Panc1 (cell line): Measurements from ENCODE around the gene GFAP. TPM values are rescaled to one million over a fixed set of nuclear protein-coding genes. Genes with fewer than 3 reads are reported as not detected.

Experiments
- ATAC-seq: fragments of 200-7000 bp; cut with Tn5 transposase; 2 replicates; pipeline ENCODE4 v1.9.1; 2020; ENCODE audit warnings: mild to moderate bottlenecking, moderate library complexity
- BruUV-seq: library from RNA; stranded (reverse); fragments of 400-500 nt; replicated peaks from 2 replicates; lab custom pipeline; 2021; lab: Mats Ljungman, UMichigan
- CTCF ChIA-PET: fragments of 300-600 bp; sonication (Branson Sonifier 250); formaldehyde crosslinking; loops from one replicate; lab custom pipeline; 2022; ENCODE audit warnings: antibody characterized with exemption; lab: Charles Lee
- POLR2A ChIA-PET: fragments of 300-600 bp; sonication (Branson Sonifier 250); formaldehyde crosslinking; loops from one replicate; lab custom pipeline; 2022; ENCODE audit warnings: antibody characterized with exemption; lab: Charles Lee
- DNase-seq: peaks from one replicate; pipeline ENCODE4 v3.0.0-alpha.2; 2010; ENCODE audit warnings: low read depth, low spot score
- H3K27ac ChIP-seq: 2 replicates; pipeline ENCODE4 v1.5.1; 2011; ENCODE audit warnings: mild to moderate bottlenecking, low read length, inconsistent platforms
- H3K27me3 ChIP-seq: fragments of 200-500 bp; sonication (Bioruptor generic); 2 replicates; pipeline ENCODE4 v1.6.0; 2014; ENCODE audit warnings: low read length, inconsistent platforms; ENCODE audit not compliant: control insufficient read depth, insufficient read depth
- H3K36me3 ChIP-seq: fragments of 200-500 bp; sonication (Bioruptor generic); 2 replicates; pipeline ENCODE4 v1.5.1; 2014; ENCODE audit warnings: inconsistent platforms, mild to moderate bottlenecking, low read length, moderate library complexity; ENCODE audit not compliant: control insufficient read depth, insufficient read depth
- H3K4me1 ChIP-seq: 2 replicates; pipeline ENCODE4 v1.5.1; 2011; ENCODE audit warnings: inconsistent platforms, mild to moderate bottlenecking, low read length, moderate library complexity; ENCODE audit not compliant: control insufficient read depth, insufficient read depth
- H3K4me3 ChIP-seq, 2 experiments: 2 replicates each; pipeline ENCODE4 v1.5.1; 2011 to 2012; ENCODE audit warnings: low read depth in 2 of 2, low read length in 2 of 2, mild to moderate bottlenecking in 2 of 2, inconsistent platforms in 1 of 2, moderate library complexity in 1 of 2
- H3K9me3 ChIP-seq: fragments of 200-500 bp; sonication (Bioruptor generic); 2 replicates; pipeline ENCODE4 v1.5.1; 2014; ENCODE audit warnings: low read depth, mild to moderate bottlenecking, inconsistent platforms, low read length, moderate library complexity; ENCODE audit not compliant: control insufficient read depth, insufficient read depth
- POLR2AphosphoS5 ChIP-seq: IDR thresholded peaks from 2 replicates; pipeline ENCODE4 v1.6.1; 2012; ENCODE audit warnings: mild to moderate bottlenecking, low read depth, low read length, moderate library complexity
- SIN3A ChIP-seq: IDR thresholded peaks from 2 replicates; pipeline ENCODE4 v1.6.1; 2012; ENCODE audit warnings: low read depth, mild to moderate bottlenecking, low read length, moderate library complexity, borderline replicate concordance; ENCODE audit not compliant: insufficient read depth
- TCF7L2 ChIP-seq: IDR thresholded peaks from 2 replicates; pipeline ENCODE4 v1.6.1; 2011; ENCODE audit warnings: mild to moderate bottlenecking, low read depth, low read length, inconsistent platforms
- in situ Hi-C: cut with HindIII; loops from 2 replicates; pipeline ENCODE4 v1.10.0; 2016; ENCODE audit warnings: low sequenced_read_pairs, low pct_unique_long_range_greater_than_20kb
- intact Hi-C: fragments of 100-400 bp; cut with micrococcal nuclease; formaldehyde crosslinking; loops from one replicate; pipeline ENCODE4 v1.10.0; 2022; ENCODE audit not compliant: unreplicated experiment
- total RNA-seq: library from RNA; stranded (reverse); gene quantifications from one replicate; pipeline ENCODE4 v1.2.1, GENCODE V29; 2021; ENCODE audit not compliant: unreplicated experiment
- TF ChIP-seq, protein P1 (sequence below), 2 experiments: IDR thresholded peaks; 2 replicates each; pipeline ENCODE4 v1.6.1; 2011 to 2012; ENCODE audit warnings: low read depth in 2 of 2, control low read depth in 1 of 2, low read length in 1 of 2, mild to moderate bottlenecking in 1 of 2, moderate library complexity in 1 of 2; ENCODE audit not compliant: insufficient read depth in 1 of 2
- TF ChIP-seq, protein P2 (sequence below): fragments of 450-650 bp; IDR thresholded peaks from 2 replicates; pipeline ENCODE4 v1.5.1; 2017; ENCODE audit warnings: mild to moderate bottlenecking

GFAP gene
- total RNA-seq, 1 experiment from 2014 or later, result not detected

- no TSS peak for BruUV-seq
- no peaks in the 10 kb centered on the region for H3K4me1 ChIP-seq
- ChIA-PET CTCF (no interaction called here), POLR2A (no interaction called here)
- in situ Hi-C loops (no loop called here), intact Hi-C loops (loop anchor here (5.0 kb wide), 1 partner anchor 91 kb away; no protein-coding TSS in a partner anchor)
- H3K27me3 ChIP-seq, result no peaks in the 10 kb centered on the region
- DNase-seq (no peak), ATAC-seq (no peak)
- TF ChIP-seq, protein P1, sequence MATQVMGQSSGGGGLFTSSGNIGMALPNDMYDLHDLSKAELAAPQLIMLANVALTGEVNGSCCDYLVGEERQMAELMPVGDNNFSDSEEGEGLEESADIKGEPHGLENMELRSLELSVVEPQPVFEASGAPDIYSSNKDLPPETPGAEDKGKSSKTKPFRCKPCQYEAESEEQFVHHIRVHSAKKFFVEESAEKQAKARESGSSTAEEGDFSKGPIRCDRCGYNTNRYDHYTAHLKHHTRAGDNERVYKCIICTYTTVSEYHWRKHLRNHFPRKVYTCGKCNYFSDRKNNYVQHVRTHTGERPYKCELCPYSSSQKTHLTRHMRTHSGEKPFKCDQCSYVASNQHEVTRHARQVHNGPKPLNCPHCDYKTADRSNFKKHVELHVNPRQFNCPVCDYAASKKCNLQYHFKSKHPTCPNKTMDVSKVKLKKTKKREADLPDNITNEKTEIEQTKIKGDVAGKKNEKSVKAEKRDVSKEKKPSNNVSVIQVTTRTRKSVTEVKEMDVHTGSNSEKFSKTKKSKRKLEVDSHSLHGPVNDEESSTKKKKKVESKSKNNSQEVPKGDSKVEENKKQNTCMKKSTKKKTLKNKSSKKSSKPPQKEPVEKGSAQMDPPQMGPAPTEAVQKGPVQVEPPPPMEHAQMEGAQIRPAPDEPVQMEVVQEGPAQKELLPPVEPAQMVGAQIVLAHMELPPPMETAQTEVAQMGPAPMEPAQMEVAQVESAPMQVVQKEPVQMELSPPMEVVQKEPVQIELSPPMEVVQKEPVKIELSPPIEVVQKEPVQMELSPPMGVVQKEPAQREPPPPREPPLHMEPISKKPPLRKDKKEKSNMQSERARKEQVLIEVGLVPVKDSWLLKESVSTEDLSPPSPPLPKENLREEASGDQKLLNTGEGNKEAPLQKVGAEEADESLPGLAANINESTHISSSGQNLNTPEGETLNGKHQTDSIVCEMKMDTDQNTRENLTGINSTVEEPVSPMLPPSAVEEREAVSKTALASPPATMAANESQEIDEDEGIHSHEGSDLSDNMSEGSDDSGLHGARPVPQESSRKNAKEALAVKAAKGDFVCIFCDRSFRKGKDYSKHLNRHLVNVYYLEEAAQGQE (IDR thresholded peaks at IDR 0.05; ENCODE audit: insufficient read depth in 1 of 2, low read depth in 2 of 2, low read length in 1 of 2), result no peak
- TF ChIP-seq, protein P2, sequence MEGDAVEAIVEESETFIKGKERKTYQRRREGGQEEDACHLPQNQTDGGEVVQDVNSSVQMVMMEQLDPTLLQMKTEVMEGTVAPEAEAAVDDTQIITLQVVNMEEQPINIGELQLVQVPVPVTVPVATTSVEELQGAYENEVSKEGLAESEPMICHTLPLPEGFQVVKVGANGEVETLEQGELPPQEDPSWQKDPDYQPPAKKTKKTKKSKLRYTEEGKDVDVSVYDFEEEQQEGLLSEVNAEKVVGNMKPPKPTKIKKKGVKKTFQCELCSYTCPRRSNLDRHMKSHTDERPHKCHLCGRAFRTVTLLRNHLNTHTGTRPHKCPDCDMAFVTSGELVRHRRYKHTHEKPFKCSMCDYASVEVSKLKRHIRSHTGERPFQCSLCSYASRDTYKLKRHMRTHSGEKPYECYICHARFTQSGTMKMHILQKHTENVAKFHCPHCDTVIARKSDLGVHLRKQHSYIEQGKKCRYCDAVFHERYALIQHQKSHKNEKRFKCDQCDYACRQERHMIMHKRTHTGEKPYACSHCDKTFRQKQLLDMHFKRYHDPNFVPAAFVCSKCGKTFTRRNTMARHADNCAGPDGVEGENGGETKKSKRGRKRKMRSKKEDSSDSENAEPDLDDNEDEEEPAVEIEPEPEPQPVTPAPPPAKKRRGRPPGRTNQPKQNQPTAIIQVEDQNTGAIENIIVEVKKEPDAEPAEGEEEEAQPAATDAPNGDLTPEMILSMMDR, result no peak
- no peak for TF ChIP-seq TCF7L2
- no peak for TF ChIP-seq POLR2AphosphoS5
- no peaks in the 10 kb centered on the region for H3K9me3 ChIP-seq
- no peak overlapping the region for H3K27ac ChIP-seq
- no peak overlapping the region for H3K4me3 ChIP-seq
- H3K36me3 ChIP-seq, result peaks cover 15% of the 10 kb centered on the region
Measured at GRCh38 chr17:44867841-44868240, 47.5 kb downstream of the GFAP start.

GRCh38 chr17:44865931-44866330 is 49.4 kb downstream of the GFAP start:
- no peak for DNase-seq
- Histone ChIP-seq H3K27me3 (no peaks in the 10 kb centered on the region), H3K4me1 (no peaks in the 10 kb centered on the region), H3K36me3 (peaks cover 12% of the 10 kb centered on the region), H3K4me3 (no peak overlapping the region), H3K9me3 (no peaks in the 10 kb centered on the region), H3K27ac (no peak overlapping the region)
- ATAC-seq, result no peak
- CTCF ChIA-PET, result interaction anchor here (1.5 kb wide), 1 partner anchor 86 kb away, joined by 4 read pairs; no protein-coding TSS in a partner anchor
- BruUV-seq, result no TSS peak
- in situ Hi-C loops (no loop called here), intact Hi-C loops (loop anchor here (5.0 kb wide), 1 partner anchor 89 kb away; no protein-coding TSS in a partner anchor)
- POLR2A ChIA-PET, result no interaction called here
- TF ChIP-seq POLR2AphosphoS5, result no peak
- TF ChIP-seq, protein P2, result no peak
- no peak for TF ChIP-seq SIN3A
- TF ChIP-seq TCF7L2, result no peak
- TF ChIP-seq, protein P1 (IDR thresholded peaks at IDR 0.05; ENCODE audit: insufficient read depth in 1 of 2, low read depth in 2 of 2, low read length in 1 of 2), result no peak
